Neural cell (in vitro differentiated cells): ENCODE measurements around the gene PRKG1. TPM values are rescaled to one million over a fixed set of nuclear protein-coding genes. Genes with fewer than 3 reads are reported as not detected.

Experiments used
- H2AFZ ChIP-seq: fragments of 200-600, 300-800 bp; sonication (generic), shearing (Covaris generic); 2 replicates; pipeline ENCODE4 v1.6.0; 2014; ENCODE audit warnings: low read depth, mild to moderate bottlenecking, antibody characterized with exemption, low read length, moderate library complexity
- H3F3A ChIP-seq: fragments of 200-600 bp; shearing (Covaris generic); 2 replicates; pipeline ENCODE4 v1.6.1; 2016; ENCODE audit warnings: mild to moderate bottlenecking, moderate library complexity, mixed read lengths, antibody characterized with exemption, low read length; ENCODE audit not compliant: insufficient read depth, poor library complexity, severe bottlenecking
- H3K27ac ChIP-seq: fragments of 200-600, 300-800 bp; sonication (generic), shearing (Covaris generic); 2 replicates; pipeline ENCODE4 v1.5.1; 2014; ENCODE audit warnings: mild to moderate bottlenecking, low read length, moderate library complexity
- H3K27me3 ChIP-seq: fragments of 300-800, 200-600 bp; sonication (generic), shearing (Covaris generic); 2 replicates; pipeline ENCODE4 v1.6.0; 2014; ENCODE audit warnings: mild to moderate bottlenecking, low read depth, low read length, moderate library complexity; ENCODE audit not compliant: insufficient read depth
- H3K36me3 ChIP-seq: fragments of 300-800, 200-600 bp; sonication (generic), shearing (Covaris generic); 2 replicates; pipeline ENCODE4 v1.5.1; 2014; ENCODE audit warnings: mild to moderate bottlenecking, antibody characterized with exemption, low read length, moderate library complexity; ENCODE audit not compliant: insufficient read depth
- H3K4me2 ChIP-seq: fragments of 300-800, 200-600 bp; sonication (generic), shearing (Covaris generic); 2 replicates; pipeline ENCODE4 v1.6.0; 2014; ENCODE audit warnings: mild to moderate bottlenecking, low read length
- H3K4me3 ChIP-seq: fragments of 300-800, 200-600 bp; sonication (generic), shearing (Covaris generic); 2 replicates; pipeline ENCODE4 v1.5.1; 2014; ENCODE audit warnings: mild to moderate bottlenecking, low read length, moderate library complexity
- H3K79me2 ChIP-seq: fragments of 200-600 bp; shearing (Covaris generic); replicated peaks from 2 replicates; pipeline ENCODE4 v1.6.0; 2014; ENCODE audit warnings: mild to moderate bottlenecking, low read length, moderate library complexity; ENCODE audit not compliant: insufficient read depth
- H3K9ac ChIP-seq: fragments of 300-800, 200-600 bp; sonication (generic), shearing (Covaris generic); 2 replicates; pipeline ENCODE4 v1.6.1; 2016; ENCODE audit warnings: mild to moderate bottlenecking, low read length, mixed read lengths
- H3K9me2 ChIP-seq: fragments of 200-600 bp; shearing (Covaris generic); 2 replicates; pipeline ENCODE4 v1.6.1; 2016; ENCODE audit warnings: mild to moderate bottlenecking, low read length, mixed read lengths; ENCODE audit not compliant: insufficient read depth
- H3K9me3 ChIP-seq: fragments of 200-600, 300-800 bp; sonication (generic), shearing (Covaris generic); 2 replicates; pipeline ENCODE4 v1.6.1; 2016; ENCODE audit warnings: mild to moderate bottlenecking, mixed run types, low read length, moderate library complexity, mixed read lengths
- H4K20me1 ChIP-seq: fragments of 200-600 bp; shearing (Covaris generic); 2 replicates; pipeline ENCODE4 v1.6.1; 2016; ENCODE audit warnings: mild to moderate bottlenecking, mixed run types; ENCODE audit not compliant: insufficient read depth
- CTCF ChIP-seq: fragments of 450-650 bp; IDR thresholded peaks from 2 replicates; pipeline ENCODE4 v1.5.1; 2014; ENCODE audit warnings: antibody characterized with exemption, mild to moderate bottlenecking, moderate library complexity; ENCODE audit not compliant: poor library complexity, severe bottlenecking
- EP300 ChIP-seq: fragments of 450-650 bp; conservative IDR thresholded peaks from 2 replicates; pipeline ENCODE4 v1.6.1; 2014; ENCODE audit warnings: antibody characterized with exemption, mild to moderate bottlenecking, moderate library complexity; ENCODE audit not compliant: poor library complexity, severe bottlenecking
- EZH2 ChIP-seq: fragments of 200-600, 300-800 bp; shearing (Covaris generic), sonication (generic); IDR thresholded peaks from 2 replicates; pipeline ENCODE4 v1.6.1; 2014; ENCODE audit warnings: antibody characterized with exemption, low read length, borderline replicate concordance, mild to moderate bottlenecking; ENCODE audit not compliant: insufficient read depth, poor library complexity, severe bottlenecking
- MXI1 ChIP-seq: fragments of 450-650 bp; conservative IDR thresholded peaks from 2 replicates; pipeline ENCODE4 v1.6.1; 2014; ENCODE audit warnings: antibody characterized with exemption, mild to moderate bottlenecking; ENCODE audit not compliant: poor library complexity, severe bottlenecking
- POLR2AphosphoS5 ChIP-seq: IDR thresholded peaks from 2 replicates; pipeline ENCODE4 v1.6.1; 2012
- RAD21 ChIP-seq: fragments of 450-650 bp; conservative IDR thresholded peaks from 2 replicates; pipeline ENCODE4 v1.6.1; 2014; ENCODE audit warnings: antibody characterized with exemption, mild to moderate bottlenecking, moderate library complexity
- SMC3 ChIP-seq: fragments of 450-650 bp; conservative IDR thresholded peaks from 2 replicates; pipeline ENCODE4 v1.6.1; 2014; ENCODE audit warnings: antibody characterized with exemption, mild to moderate bottlenecking, moderate library complexity; ENCODE audit not compliant: poor library complexity
- TAF1 ChIP-seq: IDR thresholded peaks from 2 replicates; pipeline ENCODE4 v1.6.1; 2012; ENCODE audit warnings: low read depth
- polyA plus RNA-seq: library from polyadenylated mRNA; depleted of rRNA; stranded (reverse); fragments of >200 nt; gene quantifications from 2 replicates; pipeline ENCODE4 v1.2.3, GENCODE V29; 2014
- TF ChIP-seq, protein P1 (sequence below): IDR thresholded peaks from 2 replicates; pipeline ENCODE4 v1.6.1; 2012; ENCODE audit warnings: borderline replicate concordance

PRKG1 gene
- polyA plus RNA-seq, 1 donor from 2014 or later = 2.2 TPM

GRCh38 chr10:51800121-51800520 lies 725.8 kb downstream of the PRKG1 start:
- no peak overlapping the region for H2AFZ ChIP-seq
- H3K4me2 ChIP-seq = no peak overlapping the region
- H4K20me1 ChIP-seq = no peaks in the 10 kb centered on the region
- no peaks in the 10 kb centered on the region for H3K9me3 ChIP-seq
- H3K27me3 ChIP-seq = no peaks in the 10 kb centered on the region
- H3K9ac ChIP-seq = no peak overlapping the region
- no peaks in the 10 kb centered on the region for H3F3A ChIP-seq
- H3K9me2 ChIP-seq = no peaks in the 10 kb centered on the region
- H3K4me3 ChIP-seq = no peak overlapping the region
- H3K36me3 ChIP-seq = no peaks in the 10 kb centered on the region
- no peak overlapping the region for H3K27ac ChIP-seq
- no peak for TF ChIP-seq EP300
- no peak for TF ChIP-seq POLR2AphosphoS5
- no peak for TF ChIP-seq SMC3
- no peak for TF ChIP-seq TAF1
- TF ChIP-seq EZH2 = no peak
- TF ChIP-seq, protein P1, sequence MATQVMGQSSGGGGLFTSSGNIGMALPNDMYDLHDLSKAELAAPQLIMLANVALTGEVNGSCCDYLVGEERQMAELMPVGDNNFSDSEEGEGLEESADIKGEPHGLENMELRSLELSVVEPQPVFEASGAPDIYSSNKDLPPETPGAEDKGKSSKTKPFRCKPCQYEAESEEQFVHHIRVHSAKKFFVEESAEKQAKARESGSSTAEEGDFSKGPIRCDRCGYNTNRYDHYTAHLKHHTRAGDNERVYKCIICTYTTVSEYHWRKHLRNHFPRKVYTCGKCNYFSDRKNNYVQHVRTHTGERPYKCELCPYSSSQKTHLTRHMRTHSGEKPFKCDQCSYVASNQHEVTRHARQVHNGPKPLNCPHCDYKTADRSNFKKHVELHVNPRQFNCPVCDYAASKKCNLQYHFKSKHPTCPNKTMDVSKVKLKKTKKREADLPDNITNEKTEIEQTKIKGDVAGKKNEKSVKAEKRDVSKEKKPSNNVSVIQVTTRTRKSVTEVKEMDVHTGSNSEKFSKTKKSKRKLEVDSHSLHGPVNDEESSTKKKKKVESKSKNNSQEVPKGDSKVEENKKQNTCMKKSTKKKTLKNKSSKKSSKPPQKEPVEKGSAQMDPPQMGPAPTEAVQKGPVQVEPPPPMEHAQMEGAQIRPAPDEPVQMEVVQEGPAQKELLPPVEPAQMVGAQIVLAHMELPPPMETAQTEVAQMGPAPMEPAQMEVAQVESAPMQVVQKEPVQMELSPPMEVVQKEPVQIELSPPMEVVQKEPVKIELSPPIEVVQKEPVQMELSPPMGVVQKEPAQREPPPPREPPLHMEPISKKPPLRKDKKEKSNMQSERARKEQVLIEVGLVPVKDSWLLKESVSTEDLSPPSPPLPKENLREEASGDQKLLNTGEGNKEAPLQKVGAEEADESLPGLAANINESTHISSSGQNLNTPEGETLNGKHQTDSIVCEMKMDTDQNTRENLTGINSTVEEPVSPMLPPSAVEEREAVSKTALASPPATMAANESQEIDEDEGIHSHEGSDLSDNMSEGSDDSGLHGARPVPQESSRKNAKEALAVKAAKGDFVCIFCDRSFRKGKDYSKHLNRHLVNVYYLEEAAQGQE = no peak
- no peak for TF ChIP-seq CTCF
- TF ChIP-seq MXI1 = no peak
- no peak for TF ChIP-seq RAD21
- H3K79me2 ChIP-seq = no peaks in the 10 kb centered on the region

DNA sequence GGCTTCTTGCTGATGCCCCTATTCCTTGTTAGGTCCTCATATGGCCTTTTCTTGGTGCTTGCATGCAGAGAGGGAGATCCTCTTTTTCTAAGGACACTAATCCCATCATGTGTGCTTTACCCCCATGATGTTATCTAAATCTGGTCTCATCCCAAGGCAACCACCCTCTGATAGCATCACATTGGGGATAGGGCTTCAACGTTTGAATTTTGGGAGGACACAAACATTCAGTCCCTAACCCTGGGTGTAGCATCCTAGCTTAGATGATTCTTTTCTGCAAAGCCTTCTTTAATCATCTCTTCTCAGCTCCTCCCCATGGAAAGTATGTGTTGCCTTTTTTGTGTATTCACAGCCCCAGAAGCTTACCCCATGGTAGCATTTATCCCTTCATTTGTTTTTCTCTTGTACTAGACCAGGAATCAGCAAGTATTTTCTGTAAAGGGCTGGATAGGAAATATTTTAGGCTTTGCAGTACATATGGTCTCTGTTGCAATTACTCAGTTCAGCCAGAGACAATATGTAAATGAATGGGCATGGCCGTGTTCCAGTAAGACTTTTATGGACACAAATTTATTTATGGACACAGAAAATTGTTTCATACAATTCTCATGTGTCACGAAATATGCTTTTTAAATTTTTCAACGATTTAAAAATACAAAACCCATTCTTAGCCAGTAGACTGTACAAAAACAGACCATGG lies 726.6 kb downstream of the PRKG1 start:
- H3K4me2 ChIP-seq = no peak overlapping the region
- no peak overlapping the region for H2AFZ ChIP-seq
- H3K27ac ChIP-seq = no peak overlapping the region
- no peaks in the 10 kb centered on the region for H3K9me3 ChIP-seq
- no peaks in the 10 kb centered on the region for H3K36me3 ChIP-seq
- no peak overlapping the region for H3K4me3 ChIP-seq
- H3K79me2 ChIP-seq = no peaks in the 10 kb centered on the region
- TF ChIP-seq MXI1 (no peak), RAD21 (no peak), POLR2AphosphoS5 (no peak), TAF1 (no peak), SMC3 (no peak), EP300 (no peak), CTCF (no peak), EZH2 (no peak)
- TF ChIP-seq, protein P1 = no peak
- H3K9ac ChIP-seq = no peak overlapping the region
- H3K9me2 ChIP-seq = no peaks in the 10 kb centered on the region
- H4K20me1 ChIP-seq = no peaks in the 10 kb centered on the region
- H3K27me3 ChIP-seq = no peaks in the 10 kb centered on the region
- no peaks in the 10 kb centered on the region for H3F3A ChIP-seq
